ENCODE results near the gene MPZL1. TPM values are rescaled to one million over a fixed set of nuclear protein-coding genes. Genes with fewer than 3 reads are reported as not detected.

MPZL1 gene
- total and polyA plus RNA-seq, 3 experiments from 2014 or later, result 8.2 to 17.9 (median 15.6) TPM

- no peaks in the 10 kb centered on the region for H3K27me3 ChIP-seq (ENCODE audit: insufficient read depth, low read length, poor library complexity, severe bottlenecking)
- no peak overlapping the region for H3K27ac ChIP-seq (ENCODE audit: low read depth, low read length)
- no peaks in the 10 kb centered on the region for H3K4me1 ChIP-seq (ENCODE audit: insufficient read depth, low read length)
- Mint-ChIP-seq H3K27me3 (peaks cover 0 to 3% of the 10 kb centered on the region in 2 donors), H3K4me1 (peaks cover 0 to 2% (median 1%) of the 10 kb centered on the region in 3 donors), H3K4me3 (no peak overlapping the region), H3K27ac (no peak overlapping the region), H3K9me3 (no peaks in the 10 kb centered on the region), H3K36me3 (peaks cover 0 to 7% (median 0%) of the 10 kb centered on the region in 3 donors)
- H3K4me3 ChIP-seq (ENCODE audit: low read length), result no peak overlapping the region
- no peak for DNase-seq
- CTCF ChIA-PET, result interaction anchor here (1.3 kb wide), 1 partner anchor 41 kb away, joined by 3 read pairs; no protein-coding TSS in a partner anchor
- no peaks in the 10 kb centered on the region for H3K36me3 ChIP-seq (ENCODE audit: insufficient read depth, low read length)
- POLR2A ChIA-PET, result no interaction called here
- no peaks in the 10 kb centered on the region for H3K9me3 ChIP-seq (ENCODE audit: low read length)
These were observed 33.9 kb downstream of the MPZL1 start for GRCh38 chr1:167755654-167756053.

DNA sequence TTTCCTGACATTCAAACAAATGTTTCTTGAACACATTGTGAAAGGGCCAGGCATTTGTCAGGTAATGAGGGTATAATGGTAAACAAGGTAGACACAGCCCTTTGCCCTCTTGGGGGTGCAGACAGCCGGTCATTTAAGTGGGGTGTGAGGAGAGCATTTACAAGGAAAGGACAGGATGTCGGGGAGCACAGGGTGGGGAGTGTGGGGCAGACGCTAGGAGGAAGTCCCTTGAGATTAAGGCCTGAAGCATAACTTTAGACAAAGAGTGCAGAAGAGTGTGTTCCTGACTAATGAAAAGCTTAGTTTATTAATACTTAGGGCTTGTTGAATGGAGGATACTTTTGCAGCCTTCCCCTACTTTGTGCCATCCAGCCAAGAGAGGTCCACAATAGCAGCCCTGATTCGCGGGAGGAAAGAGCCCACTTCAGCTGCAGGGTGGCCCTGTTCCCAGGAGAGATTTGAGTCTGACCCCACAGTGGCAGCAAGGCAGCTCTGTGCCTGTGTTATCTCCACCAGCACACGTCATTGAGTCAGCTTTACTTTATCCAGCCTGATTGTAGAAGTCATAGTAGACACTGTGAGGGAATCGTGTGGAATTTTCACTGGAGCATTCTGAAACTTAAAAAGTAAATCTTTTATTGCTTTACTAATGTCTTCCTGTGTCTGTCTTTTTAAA lies 35.1 kb downstream of the MPZL1 start:
- H3K4me3 ChIP-seq (ENCODE audit: low read length), result no peak overlapping the region
- no peaks in the 10 kb centered on the region for H3K27me3 ChIP-seq (ENCODE audit: insufficient read depth, low read length, poor library complexity, severe bottlenecking)
- DNase-seq, result no peak
- peak overlapping the region; percentile 32 for H3K27ac ChIP-seq (ENCODE audit: low read depth, low read length)
- no peaks in the 10 kb centered on the region for H3K9me3 ChIP-seq (ENCODE audit: low read length)
- H3K36me3 Mint-ChIP-seq, result peaks cover 0 to 5% (median 0%) of the 10 kb centered on the region in 3 donors
- H3K9me3 Mint-ChIP-seq, result no peaks in the 10 kb centered on the region
- no peak overlapping the region for H3K4me3 Mint-ChIP-seq
- no peaks in the 10 kb centered on the region for H3K36me3 ChIP-seq (ENCODE audit: insufficient read depth, low read length)
- H3K27me3 Mint-ChIP-seq, result no peaks in the 10 kb centered on the region
- POLR2A ChIA-PET, result no interaction called here
- peaks cover 9 to 13% (median 10%) of the 10 kb centered on the region in 3 donors for H3K4me1 Mint-ChIP-seq
- peaks cover 8% of the 10 kb centered on the region for H3K4me1 ChIP-seq (ENCODE audit: insufficient read depth, low read length)
- H3K27ac Mint-ChIP-seq, result no peak overlapping the region
- CTCF ChIA-PET, result interaction anchor here (1.3 kb wide), 1 partner anchor 42 kb away, joined by 3 read pairs; no protein-coding TSS in a partner anchor

DNA sequence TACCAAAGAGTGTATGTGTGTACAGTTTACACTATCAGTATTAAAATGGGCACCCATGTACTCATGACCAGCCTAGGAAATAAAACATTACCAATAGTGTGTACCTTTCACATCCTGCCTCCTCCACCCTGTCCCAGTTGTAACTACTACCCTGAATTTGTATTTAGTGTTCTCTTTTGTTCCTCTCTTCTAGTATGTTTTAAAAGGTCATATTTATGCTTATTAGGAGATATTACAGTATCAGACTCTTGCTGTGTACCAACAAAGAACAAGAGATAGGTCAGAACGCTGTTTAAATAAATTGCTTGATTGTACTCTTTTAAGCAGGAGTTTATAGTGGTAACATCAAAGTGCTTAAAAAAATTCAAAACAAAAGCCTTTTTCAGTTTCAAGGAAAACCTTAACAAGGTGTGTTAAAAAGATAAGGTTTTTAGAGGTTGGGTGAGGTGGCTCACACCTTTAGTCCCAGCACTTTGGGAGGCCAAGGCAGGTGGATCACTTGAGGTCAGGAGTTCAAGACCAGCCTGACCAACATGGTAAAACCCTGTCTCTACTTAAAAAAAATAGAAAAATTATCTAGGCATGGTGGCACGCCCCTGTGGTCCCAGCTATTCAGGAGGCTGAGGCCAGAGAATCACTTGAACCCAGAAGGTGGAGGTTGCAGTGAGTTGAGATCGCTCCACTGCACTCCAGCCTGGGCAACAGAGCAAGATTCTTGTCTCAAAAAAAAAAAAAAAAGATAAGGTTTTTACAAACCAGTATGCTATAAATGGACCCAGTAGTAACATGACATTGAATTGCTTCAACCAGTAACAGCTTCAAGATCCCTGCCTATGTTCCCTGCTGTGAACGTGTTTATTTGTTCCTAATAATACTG lies 35.9 kb downstream of the MPZL1 start:
- Histone ChIP-seq H3K4me1 (ENCODE audit: insufficient read depth, low read length) (peaks cover 16% of the 10 kb centered on the region), H3K36me3 (ENCODE audit: insufficient read depth, low read length) (no peaks in the 10 kb centered on the region), H3K27ac (ENCODE audit: low read depth, low read length) (peak overlapping the region; percentile 32), H3K9me3 (ENCODE audit: low read length) (no peaks in the 10 kb centered on the region), H3K27me3 (ENCODE audit: insufficient read depth, low read length, poor library complexity, severe bottlenecking) (no peaks in the 10 kb centered on the region), H3K4me3 (ENCODE audit: low read length) (no peak overlapping the region)
- H3K27me3 Mint-ChIP-seq, result no peaks in the 10 kb centered on the region
- H3K4me1 Mint-ChIP-seq, result peaks cover 14 to 20% (median 16%) of the 10 kb centered on the region in 3 donors
- no peak overlapping the region for H3K27ac Mint-ChIP-seq
- H3K36me3 Mint-ChIP-seq, result peaks cover 0 to 4% (median 0%) of the 10 kb centered on the region in 3 donors
- POLR2A ChIA-PET, result no interaction called here
- CTCF ChIA-PET, result no interaction called here
- no peak for DNase-seq
- H3K9me3 Mint-ChIP-seq, result no peaks in the 10 kb centered on the region
- no peak overlapping the region for H3K4me3 Mint-ChIP-seq

DNA sequence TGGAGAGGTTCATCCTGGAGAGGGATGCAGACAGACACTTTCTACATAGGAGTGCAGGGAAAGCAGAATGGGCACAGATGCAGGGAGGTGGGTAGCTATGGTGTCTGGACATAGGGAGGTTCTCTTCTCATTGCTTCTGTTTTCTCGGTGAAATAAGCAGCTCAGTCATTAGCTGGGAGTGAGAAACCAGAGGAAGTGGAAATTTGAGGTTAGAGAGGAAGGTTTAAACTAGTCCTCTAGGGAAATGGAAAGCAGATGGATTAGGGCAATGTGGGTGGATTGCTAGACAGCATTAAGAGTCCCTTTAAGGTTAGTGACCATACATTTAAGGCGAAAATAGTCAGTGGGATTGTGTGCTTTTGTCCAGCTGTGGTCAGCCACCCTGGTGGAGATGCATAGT lies 39.6 kb downstream of the MPZL1 start:
- Mint-ChIP-seq H3K27me3 (no peaks in the 10 kb centered on the region), H3K4me1 (peaks cover 14 to 20% (median 14%) of the 10 kb centered on the region in 3 donors), H3K9me3 (no peaks in the 10 kb centered on the region), H3K36me3 (no peaks in the 10 kb centered on the region), H3K4me3 (no peak overlapping the region), H3K27ac (no peak overlapping the region)
- no peaks in the 10 kb centered on the region for H3K27me3 ChIP-seq (ENCODE audit: insufficient read depth, low read length, poor library complexity, severe bottlenecking)
- no peaks in the 10 kb centered on the region for H3K36me3 ChIP-seq (ENCODE audit: insufficient read depth, low read length)
- DNase-seq, result no peak
- CTCF ChIA-PET, result interaction anchor here (1.4 kb wide), 1 partner anchor 8 kb away, joined by 4 read pairs; no protein-coding TSS in a partner anchor
- POLR2A ChIA-PET, result no interaction called here
- no peaks in the 10 kb centered on the region for H3K9me3 ChIP-seq (ENCODE audit: low read length)
- H3K27ac ChIP-seq (ENCODE audit: low read depth, low read length), result peak overlapping the region; percentile 65
- no peak overlapping the region for H3K4me3 ChIP-seq (ENCODE audit: low read length)
- peaks cover 18% of the 10 kb centered on the region for H3K4me1 ChIP-seq (ENCODE audit: insufficient read depth, low read length)

- Mint-ChIP-seq H3K27me3 (no peaks in the 10 kb centered on the region), H3K9me3 (no peaks in the 10 kb centered on the region), H3K4me3 (peak overlapping the region in 1 of 7 donors; percentile 27), H3K27ac (peak overlapping the region in 2 of 8 donors; percentile 3 to 4), H3K4me1 (peaks cover 14 to 20% (median 14%) of the 10 kb centered on the region in 3 donors), H3K36me3 (peaks cover 0 to 2% (median 0%) of the 10 kb centered on the region in 3 donors)
- Histone ChIP-seq H3K27ac (ENCODE audit: low read depth, low read length) (no peak overlapping the region), H3K4me3 (ENCODE audit: low read length) (no peak overlapping the region), H3K36me3 (ENCODE audit: insufficient read depth, low read length) (no peaks in the 10 kb centered on the region), H3K9me3 (ENCODE audit: low read length) (no peaks in the 10 kb centered on the region), H3K4me1 (ENCODE audit: insufficient read depth, low read length) (peaks cover 18% of the 10 kb centered on the region), H3K27me3 (ENCODE audit: insufficient read depth, low read length, poor library complexity, severe bottlenecking) (no peaks in the 10 kb centered on the region)
- ChIA-PET CTCF (interaction anchor here (0.6 to 1.4 kb wide), 3 partner anchors 9 to 454 kb away, joined by 3 to 4 read pairs (median 3); no protein-coding TSS in a partner anchor), POLR2A (no interaction called here)
- peak in 2 of 5 donors; percentile 18 to 54 for DNase-seq
These were observed 40.4 kb downstream of the MPZL1 start for GRCh38 chr1:167762061-167762746.

- Histone ChIP-seq H3K9me3 (ENCODE audit: low read length) (no peaks in the 10 kb centered on the region), H3K4me3 (ENCODE audit: low read length) (no peak overlapping the region), H3K27ac (ENCODE audit: low read depth, low read length) (no peak overlapping the region), H3K27me3 (ENCODE audit: insufficient read depth, low read length, poor library complexity, severe bottlenecking) (no peaks in the 10 kb centered on the region), H3K36me3 (ENCODE audit: insufficient read depth, low read length) (no peaks in the 10 kb centered on the region), H3K4me1 (ENCODE audit: insufficient read depth, low read length) (peaks cover 18% of the 10 kb centered on the region)
- H3K36me3 Mint-ChIP-seq, result peaks cover 0 to 5% (median under 1%) of the 10 kb centered on the region in 3 donors
- ChIA-PET CTCF (no interaction called here), POLR2A (interaction anchor here (0.7 kb wide), 1 partner anchor 414 kb away, joined by 3 read pairs; no protein-coding TSS in a partner anchor)
- no peak for DNase-seq
- H3K27me3 Mint-ChIP-seq, result no peaks in the 10 kb centered on the region
- H3K9me3 Mint-ChIP-seq, result no peaks in the 10 kb centered on the region
- H3K4me1 Mint-ChIP-seq, result peaks cover 14 to 20% (median 14%) of the 10 kb centered on the region in 3 donors
- no peak overlapping the region for H3K4me3 Mint-ChIP-seq
- no peak overlapping the region for H3K27ac Mint-ChIP-seq
These were observed 41.9 kb downstream of the MPZL1 start for GRCh38 chr1:167763525-167764220.

DNA sequence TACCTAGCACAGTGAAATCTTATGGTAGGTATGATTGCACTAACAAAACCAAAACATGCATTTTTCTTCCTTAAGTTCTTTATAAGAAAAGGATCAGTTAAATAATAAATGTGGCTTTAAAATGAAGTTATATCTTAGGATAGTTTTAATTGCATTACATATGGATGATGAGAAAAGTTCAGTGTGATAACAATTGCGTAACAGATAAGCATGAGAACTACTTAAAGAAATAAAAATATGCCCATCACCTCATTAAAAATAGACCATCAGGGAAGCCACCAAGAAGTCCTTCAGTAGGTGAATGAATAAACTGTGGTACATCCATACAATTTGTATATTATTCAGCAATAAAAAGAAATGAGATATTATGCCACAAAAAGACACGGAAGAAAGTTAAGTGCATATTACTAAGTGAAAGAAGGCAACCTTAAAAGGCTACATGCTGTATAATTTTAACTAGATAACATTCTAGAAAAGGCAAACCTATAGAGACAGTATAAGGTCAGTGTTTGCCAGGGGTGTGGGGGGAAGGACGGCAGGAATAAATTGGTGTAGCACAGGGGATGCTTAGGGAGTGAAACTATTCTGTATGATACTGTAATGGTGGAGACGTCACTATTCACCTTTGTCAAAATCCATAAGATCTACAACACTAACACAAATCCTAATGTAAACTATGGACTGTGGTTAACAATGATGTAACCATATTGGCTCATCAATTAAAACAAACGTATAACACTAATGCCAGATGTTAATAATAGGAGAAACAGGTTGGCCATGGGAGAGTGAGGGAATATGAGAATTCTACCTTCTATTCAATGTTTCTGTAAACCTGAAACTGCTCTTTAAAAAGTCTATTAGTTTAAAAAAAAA lies 42.9 kb downstream of the MPZL1 start:
- Histone ChIP-seq H3K4me3 (ENCODE audit: low read length) (no peak overlapping the region), H3K36me3 (ENCODE audit: insufficient read depth, low read length) (no peaks in the 10 kb centered on the region), H3K27me3 (ENCODE audit: insufficient read depth, low read length, poor library complexity, severe bottlenecking) (no peaks in the 10 kb centered on the region), H3K9me3 (ENCODE audit: low read length) (no peaks in the 10 kb centered on the region), H3K4me1 (ENCODE audit: insufficient read depth, low read length) (peaks cover 18% of the 10 kb centered on the region), H3K27ac (ENCODE audit: low read depth, low read length) (no peak overlapping the region)
- Mint-ChIP-seq H3K9me3 (peaks cover 0 to 1% (median 0%) of the 10 kb centered on the region in 5 donors), H3K4me1 (peaks cover 14 to 20% (median 14%) of the 10 kb centered on the region in 3 donors), H3K27ac (no peak overlapping the region), H3K4me3 (no peak overlapping the region), H3K36me3 (peaks cover 3 to 6% (median 5%) of the 10 kb centered on the region in 3 donors), H3K27me3 (no peaks in the 10 kb centered on the region)
- POLR2A ChIA-PET, result no interaction called here
- no peak for DNase-seq
- CTCF ChIA-PET, result no interaction called here

All from CD8-positive, alpha-beta memory T cell (primary cell).